GM12872 (cell line): ENCODE data around the gene CD320.

ENCODE experiments used
- CTCF ChIP-seq: IDR thresholded peaks from 3 replicates; pipeline ENCODE4 v1.5.1; 2011; ENCODE audit warnings: low read depth, mild to moderate bottlenecking, low read length, moderate library complexity; ENCODE audit not compliant: insufficient read depth

CD320 gene

GRCh38 chr19:8342316-8342683, 34.1 kb upstream of the CD320 start:
- no peak for TF ChIP-seq CTCF

DNA sequence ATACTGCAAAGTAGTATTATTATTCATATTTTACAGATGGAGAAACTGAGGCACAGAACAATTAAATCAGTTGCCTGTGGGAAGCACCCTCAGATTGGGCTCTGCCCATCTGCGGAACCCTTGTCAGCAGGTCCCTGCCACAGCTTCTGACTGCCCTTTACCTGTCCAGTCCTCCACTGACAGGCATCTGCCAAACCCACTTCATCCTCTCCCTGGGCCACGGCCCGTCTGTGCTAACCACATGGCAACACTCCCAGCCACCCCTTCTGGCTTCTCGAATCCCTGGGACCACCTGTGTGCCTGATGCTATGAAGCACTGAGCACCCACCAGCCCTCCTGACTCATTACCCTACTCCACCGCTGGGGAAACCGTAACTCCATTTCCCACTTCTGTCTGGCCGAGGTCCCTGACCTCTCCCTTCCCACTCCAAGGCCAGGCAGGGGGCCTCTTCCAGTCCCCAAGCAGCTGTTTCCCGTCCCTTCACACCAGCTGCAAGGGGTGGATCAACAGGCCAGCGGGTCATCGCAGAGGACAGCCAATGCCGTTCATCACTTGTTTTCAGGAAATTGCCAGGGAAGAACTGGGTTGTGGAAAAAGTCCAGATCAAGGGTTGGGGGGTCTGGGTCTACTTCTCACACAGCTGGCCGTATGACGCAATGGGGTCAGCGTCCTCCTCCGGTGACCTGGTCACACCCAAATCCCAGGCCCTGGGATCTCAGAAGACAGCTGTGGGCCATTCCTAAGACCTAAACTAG, 32.4 kb upstream of the CD320 start:
- no peak; the same call in 2 of the 3 replicates for TF ChIP-seq CTCF

GRCh38 chr19:8338835-8339234, 30.7 kb upstream of the CD320 start:
- TF ChIP-seq CTCF: no peak

DNA sequence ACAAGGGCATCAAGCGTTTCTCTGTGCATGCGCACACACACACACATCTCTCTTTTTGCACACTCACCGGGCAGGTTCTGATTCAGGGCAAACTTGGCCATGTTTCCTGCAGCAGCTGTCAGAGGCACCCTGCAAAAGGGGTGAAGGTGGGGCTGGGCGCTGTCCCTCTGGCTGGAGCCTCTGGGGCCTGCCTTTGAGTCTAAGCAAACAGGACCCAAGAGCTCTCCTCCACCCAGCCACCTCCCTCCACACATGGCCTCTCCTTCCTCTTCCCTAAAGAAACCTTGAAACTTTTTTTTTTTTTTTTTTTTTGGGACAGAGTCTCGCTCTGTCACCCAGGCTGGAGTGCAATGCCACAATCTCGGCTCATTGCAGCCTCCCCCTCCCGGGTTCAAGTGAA, 29.6 kb upstream of the CD320 start:
- no peak for TF ChIP-seq CTCF

DNA sequence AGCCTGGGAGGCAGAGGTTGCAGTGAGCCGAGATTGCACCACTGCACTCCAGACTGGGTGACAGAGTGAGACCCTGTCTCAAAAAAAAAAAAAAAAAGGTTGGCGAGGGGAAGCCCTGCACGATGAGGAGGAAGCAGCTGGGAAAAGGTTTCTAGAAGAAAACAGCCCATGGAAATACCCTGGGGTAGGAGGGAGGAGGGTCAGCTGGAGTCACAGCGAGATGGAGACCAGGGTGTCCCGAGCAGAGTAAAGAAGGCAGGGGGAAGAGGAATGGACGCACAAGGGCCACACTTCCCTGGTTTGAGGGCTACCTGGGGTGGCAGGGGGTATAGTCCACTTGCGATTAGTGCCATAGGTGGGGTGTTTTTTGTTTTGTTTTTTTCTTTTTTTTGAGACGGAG, 28.5 kb upstream of the CD320 start:
- no peak for TF ChIP-seq CTCF

DNA sequence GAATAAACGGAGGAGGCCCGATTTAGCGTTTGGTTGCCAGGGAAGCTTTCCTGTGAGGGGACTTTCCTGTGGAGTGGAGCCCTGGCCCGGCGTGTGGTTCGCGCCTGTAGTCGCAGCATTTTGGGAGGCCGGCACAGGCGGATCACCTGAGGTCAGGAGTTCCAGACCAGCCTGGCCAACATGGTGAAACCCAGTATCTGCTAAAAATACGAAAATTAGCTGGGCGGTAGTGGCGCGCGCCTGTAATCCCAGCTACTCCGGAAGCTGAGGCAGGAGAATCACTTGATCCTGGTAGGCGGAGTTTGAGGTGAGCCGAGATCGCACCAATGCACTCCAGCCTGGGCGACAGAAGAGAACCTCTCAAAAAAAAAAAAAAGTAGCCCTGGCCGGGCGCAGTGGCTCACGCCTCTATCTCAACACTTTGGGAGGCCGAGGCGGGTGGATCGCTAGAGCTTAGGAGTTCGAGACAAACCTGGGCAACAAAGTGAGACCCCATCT, 28.0 kb upstream of the CD320 start:
- TF ChIP-seq CTCF: no peak

- TF ChIP-seq CTCF: no peak
These were observed 27.3 kb upstream of the CD320 start for GRCh38 chr19:8335343-8336071.
